GM18505 (cell line): ENCODE measurements around the gene MUSK.
"Not testable (repeated sequence)": the region's sequence is repeated elsewhere in the genome, so short reads cannot be mapped to it uniquely, and the experiment has no call there.

ENCODE experiments used
- ATAC-seq: cut with Tn5 transposase; IDR thresholded peaks from one replicate; pipeline ENCODE4 v1.9.1; 2021; ENCODE audit not compliant: unreplicated experiment
- POLR2A ChIP-seq: IDR thresholded peaks from 4 replicates; pipeline ENCODE4 v1.6.1; 2011; ENCODE audit warnings: borderline replicate concordance; ENCODE audit not compliant: insufficient read depth, insufficient read length; ENCODE audit errors: extremely low read depth

MUSK gene

GRCh38 chr9:110814159-110814558 lies 145.6 kb downstream of the MUSK start:
- no peak for ATAC-seq

GRCh38 chr9:110815361-110815760 lies 146.8 kb downstream of the MUSK start:
- ATAC-seq = no peak

More at GRCh38 chr9:110814159-110814558, 145.6 kb downstream of the MUSK start:
- no peak for TF ChIP-seq POLR2A

GRCh38 chr9:110820381-110820780 lies 151.8 kb downstream of the MUSK start:
- TF ChIP-seq POLR2A = no peak
- no peak for ATAC-seq

More at GRCh38 chr9:110815361-110815760, 146.8 kb downstream of the MUSK start:
- no peak for TF ChIP-seq POLR2A

- TF ChIP-seq POLR2A = no peak
- peak; percentile 93 for ATAC-seq
Measured at GRCh38 chr9:110821064-110821463, 152.5 kb downstream of the MUSK start.

- not testable (repeated sequence) for ATAC-seq
Measured at GRCh38 chr9:110825129-110825528, 156.5 kb downstream of the MUSK start.

GRCh38 chr9:110825950-110826349 lies 157.4 kb downstream of the MUSK start:
- TF ChIP-seq POLR2A = no peak
- no peak for ATAC-seq

GRCh38 chr9:110826400-110826799 lies 157.8 kb downstream of the MUSK start:
- not testable (repeated sequence) for ATAC-seq

GRCh38 chr9:110828264-110828663 lies 159.7 kb downstream of the MUSK start:
- ATAC-seq = no peak
- TF ChIP-seq POLR2A = no peak

- TF ChIP-seq POLR2A = no peak
- no peak for ATAC-seq
Measured at GRCh38 chr9:110830495-110830894, 161.9 kb downstream of the MUSK start.

GRCh38 chr9:110832926-110833325 lies 164.3 kb downstream of the MUSK start:
- no peak for TF ChIP-seq POLR2A

GRCh38 chr9:110835404-110835803 lies 166.8 kb downstream of the MUSK start:
- no peak for TF ChIP-seq POLR2A
- ATAC-seq = no peak

More at GRCh38 chr9:110832926-110833325, 164.3 kb downstream of the MUSK start:
- no peak for ATAC-seq

- no peak for ATAC-seq
- TF ChIP-seq POLR2A = no peak
Measured at GRCh38 chr9:110835859-110836271, 167.3 kb downstream of the MUSK start.

- ATAC-seq = no peak
- no peak for TF ChIP-seq POLR2A
Measured at GRCh38 chr9:110837401-110838005, 168.9 kb downstream of the MUSK start.

- ATAC-seq = no peak
- no peak for TF ChIP-seq POLR2A
Measured at GRCh38 chr9:110842169-110842568, 173.6 kb downstream of the MUSK start.

- no peak for ATAC-seq
- no peak for TF ChIP-seq POLR2A
Measured at GRCh38 chr9:110842986-110843385, 174.4 kb downstream of the MUSK start.
